ENCODE data around the gene SNX24. TPM values are rescaled to one million over a fixed set of nuclear protein-coding genes. Genes with fewer than 3 reads are reported as not detected.

SNX24 gene
- total RNA-seq, 1 donor from 2014 or later = 1.9 TPM

Other genes starting within 250 kb of the SNX24 start
- 35.7 and 36.9 TPM in 2 replicates for gene SNX2, start 70.5 kb upstream of the SNX24 start, total RNA-seq
- not detected in 2 replicates for gene PPIC, start 191.1 kb downstream of the SNX24 start, total RNA-seq
- not detected in 2 replicates for gene PRDM6, start 243.6 kb downstream of the SNX24 start, total RNA-seq